ENCODE data around the gene CTSO. TPM values are rescaled to one million over a fixed set of nuclear protein-coding genes. Genes with fewer than 3 reads are reported as not detected.

The CTSO gene
- total and polyA plus RNA-seq, 2 of the 8 experiments (the other 6 are each of a cell fraction or from before 2014, with no cell fraction given), result 0.39 to 0.41 TPM

DNA sequence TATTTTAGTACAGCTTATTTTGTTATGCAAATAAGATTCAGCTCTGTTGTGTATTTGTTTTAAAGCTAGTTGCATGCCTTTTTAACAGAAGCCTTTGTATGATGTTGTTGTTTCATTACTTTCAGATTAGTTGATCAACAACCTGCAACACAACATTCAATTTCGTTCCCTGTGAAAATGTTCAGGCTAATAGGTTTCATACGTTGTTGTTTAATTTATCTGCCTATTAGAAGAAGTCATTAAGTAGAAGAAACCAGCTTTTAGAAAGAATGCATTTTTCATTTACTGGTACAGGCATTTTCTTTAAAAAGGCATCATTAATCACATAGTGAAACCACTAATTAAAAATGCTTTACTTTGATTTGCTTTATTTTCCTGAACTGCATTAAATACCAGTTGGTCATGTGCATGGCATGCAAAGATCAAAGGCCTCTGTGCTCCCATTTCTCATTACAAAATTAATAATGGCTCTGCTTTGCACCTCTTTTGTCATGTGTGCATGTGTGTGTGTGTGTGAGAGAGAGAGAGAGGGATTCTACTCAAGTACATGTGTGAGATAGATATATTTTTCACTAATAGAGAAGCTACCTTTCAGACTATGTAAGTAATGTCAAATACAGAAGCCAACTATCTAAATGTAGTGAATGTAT, 29.2 kb upstream of the CTSO start:
- peaks cover 0 to 3% of the 10 kb centered on the region in 2 experiments; a peak in 1 of 4 replicates for H3K9me3 ChIP-seq (ENCODE audit: insufficient read depth in 2 of 2, low read depth in 1 of 2, low read length in 1 of 2)
- no peak overlapping the region for H2BK12ac ChIP-seq (ENCODE audit: low read depth, low read length)
- H4K5ac ChIP-seq (ENCODE audit: insufficient read length, low read depth, low read length), result no peak overlapping the region
- DNase-seq (ENCODE audit: low read depth in 1 of 2, low spot score in 2 of 2) (no peak), FAIRE-seq (no peak)
- no peaks in the 10 kb centered on the region for H3K79me1 ChIP-seq (ENCODE audit: low read depth, low read length)
- H2AFZ ChIP-seq (ENCODE audit: low read length), result no peak overlapping the region
- no peak overlapping the region for H2BK20ac ChIP-seq (ENCODE audit: low read length)
- H3K4ac ChIP-seq (replicated peaks; ENCODE audit: insufficient read length, low read depth, low read length), result no peak overlapping the region
- H3K14ac ChIP-seq (ENCODE audit: insufficient read length), result no peak overlapping the region
- no peaks in the 10 kb centered on the region for H3K23me2 ChIP-seq (ENCODE audit: low read depth, low read length)
- H4K8ac ChIP-seq (ENCODE audit: extremely low read depth, insufficient read depth, low read length), result no peak overlapping the region
- no peak overlapping the region for H2AK5ac ChIP-seq (ENCODE audit: low read depth, low read length)
- no peaks in the 10 kb centered on the region; a peak in 1 of 7 replicates for H3K27me3 ChIP-seq (replicated peaks in 1 of 4; ENCODE audit: control insufficient read depth in 3 of 4, extremely low read depth in 1 of 4, insufficient read depth in 3 of 4, low read length in 3 of 4)
- H3K23ac ChIP-seq (ENCODE audit: insufficient read length), result no peak overlapping the region
- H3K27ac ChIP-seq (ENCODE audit: low read depth, low read length), result no peak overlapping the region
- no peaks in the 10 kb centered on the region for H3K36me3 ChIP-seq (ENCODE audit: control insufficient read depth in 2 of 4, insufficient read depth in 4 of 4, low read length in 3 of 4)
- ChIA-PET POLR2A (ENCODE audit: partially characterized antibody) (no interaction called here), CTCF (ENCODE audit: partially characterized antibody) (interaction anchor here (0.7 to 1.9 kb wide), 4 partner anchors 14 to 708 kb away, joined by 3 to 5 read pairs (median 3); no protein-coding TSS in a partner anchor)
- 70% methylated on average over 2 of the region's 2 CpGs; no CpG with 5 or more reads in 1 of the 2 experiments for WGBS, 2 experiments (ENCODE audit: extremely low coverage in 1 of 2, insufficient coverage in 1 of 2, insufficient read length in 1 of 2, insufficient replicate concordance in 2 of 2, low coverage in 1 of 2, low lambda C conversion rate in 2 of 2, missing lambda C conversion rate in 1 of 2)
- no peak overlapping the region for H3K56ac ChIP-seq (replicated peaks; ENCODE audit: insufficient read length, low read depth, low read length)
- H3K4me1 ChIP-seq (replicated peaks in 1 of 4; ENCODE audit: control insufficient read depth in 3 of 4, insufficient read depth in 4 of 4, low read length in 3 of 4), result peaks cover 0 to 7% (median 0%) of the 10 kb centered on the region in 4 experiments; a peak in 1 of 7 replicates
- no peak overlapping the region for H4K91ac ChIP-seq (replicated peaks; ENCODE audit: insufficient read length, low read length)
- H2BK15ac ChIP-seq (ENCODE audit: low read length), result no peak overlapping the region
- H2BK120ac ChIP-seq (replicated peaks; ENCODE audit: low read depth, low read length), result no peak overlapping the region
- H3K9ac ChIP-seq (replicated peaks in 1 of 4; ENCODE audit: extremely low read depth in 1 of 4, low read depth in 3 of 4, low read length in 3 of 4), result no peak overlapping the region
- H3K4me2 ChIP-seq (ENCODE audit: insufficient read depth in 1 of 2, low read depth in 2 of 2, low read length in 2 of 2), result no peak overlapping the region; a peak in 1 of 4 replicates
- H3K18ac ChIP-seq (ENCODE audit: extremely low read depth, low read length), result no peak overlapping the region
- no peaks in the 10 kb centered on the region for H4K20me1 ChIP-seq (replicated peaks in 1 of 2; ENCODE audit: control insufficient read depth in 1 of 2, insufficient read depth in 2 of 2, low read length in 2 of 2)
- H3K4me3 ChIP-seq (ENCODE audit: extremely low read depth in 1 of 4, insufficient read depth in 2 of 4, low read depth in 3 of 4, low read length in 4 of 4), result no peak overlapping the region
- no peak for TF ChIP-seq GABPA (IDR thresholded peaks at IDR 0.05; ENCODE audit: borderline replicate concordance, insufficient read depth, low read length)
- no peak for TF ChIP-seq EP300 (IDR thresholded peaks at IDR 0.05; ENCODE audit: borderline replicate concordance in 1 of 2, low read depth in 2 of 2, low read length in 2 of 2)
- no peak for TF ChIP-seq SIRT6 (IDR thresholded peaks at IDR 0.05; ENCODE audit: low read length)
- TF ChIP-seq TBP (IDR thresholded peaks at IDR 0.05; ENCODE audit: low read depth, low read length), result no peak
- no peaks in the 10 kb centered on the region for H3K79me2 ChIP-seq (ENCODE audit: control insufficient read depth in 1 of 2, insufficient read depth in 2 of 2, low read length in 2 of 2)
- H2BK5ac ChIP-seq (ENCODE audit: low read depth, low read length), result no peak overlapping the region
